PC-3 (cell line): ENCODE data around the gene NPR1. TPM values are rescaled to one million over a fixed set of nuclear protein-coding genes. Genes with fewer than 3 reads are reported as not detected.

Experiments
- ATAC-seq: fragments of 200-7000 bp; cut with Tn5 transposase; 2 replicates; pipeline ENCODE4 v1.9.1; 2020; ENCODE audit warnings: mild to moderate bottlenecking, moderate library complexity
- Bru-seq: library from RNA; stranded (reverse); fragments of 400-500 nt; gene quantifications from one replicate; lab custom pipeline; 2021; lab: Mats Ljungman, UMichigan
- BruChase-seq, 2 experiments: library from RNA; stranded (reverse); fragments of 400-500 nt; gene quantifications; one replicate each; lab custom pipeline; 2021; lab: Mats Ljungman, UMichigan
- BruUV-seq: library from RNA; stranded (reverse); fragments of 400-500 nt; replicated peaks from 2 replicates; lab custom pipeline; 2021; lab: Mats Ljungman, UMichigan
- CTCF ChIA-PET: fragments of 300-600 bp; sonication (Branson Sonifier 250); formaldehyde crosslinking; loops from one replicate; lab custom pipeline; 2022; ENCODE audit warnings: antibody characterized with exemption; lab: Charles Lee
- POLR2A ChIA-PET: fragments of 300-600 bp; sonication (Branson Sonifier 250); formaldehyde crosslinking; loops from one replicate; lab custom pipeline; 2022; ENCODE audit warnings: antibody characterized with exemption; ENCODE audit not compliant: unreplicated experiment; lab: Charles Lee
- DNase-seq: peaks from one replicate; pipeline ENCODE4 v3.0.0-alpha.2; 2015
- H2AFZ ChIP-seq: fragments of 300-600 bp; sonication (generic); 2 replicates; pipeline ENCODE4 v1.6.0; 2016; ENCODE audit warnings: antibody characterized with exemption, low read length
- H3F3A ChIP-seq: fragments of 300-600 bp; sonication (generic); one replicate; pipeline ENCODE4 v1.6.0; 2017; ENCODE audit warnings: antibody characterized with exemption, low read length, control low read depth, mild to moderate bottlenecking; ENCODE audit not compliant: unreplicated experiment
- H3K27ac ChIP-seq: fragments of 300-600 bp; sonication (generic); 2 replicates; pipeline ENCODE4 v1.5.1; 2016; ENCODE audit warnings: mild to moderate bottlenecking, low read length
- H3K27me3 ChIP-seq: fragments of 300-600 bp; sonication (generic); 2 replicates; pipeline ENCODE4 v1.6.1; 2016; ENCODE audit warnings: low read length, mixed read lengths
- H3K36me3 ChIP-seq: fragments of 300-600 bp; sonication (generic); 2 replicates; pipeline ENCODE4 v1.6.1; 2016; ENCODE audit warnings: low read depth, mixed run types, low read length, mixed read lengths
- H3K4me1 ChIP-seq: fragments of 300-600 bp; sonication (generic); 2 replicates; pipeline ENCODE4 v1.5.1; 2016; ENCODE audit warnings: low read length; ENCODE audit not compliant: insufficient read depth
- H3K4me2 ChIP-seq: fragments of 300-600 bp; sonication (generic); 2 replicates; pipeline ENCODE4 v1.6.0; 2016; ENCODE audit warnings: low read length
- H3K4me3 ChIP-seq: fragments of 300-600 bp; sonication (generic); 2 replicates; pipeline ENCODE4 v1.5.1; 2016; ENCODE audit warnings: mild to moderate bottlenecking, low read length, mixed read lengths
- H3K79me2 ChIP-seq: fragments of 300-600 bp; sonication (generic); 2 replicates; pipeline ENCODE4 v1.6.1; 2017; ENCODE audit warnings: low read length, mixed read lengths
- H3K9ac ChIP-seq: fragments of 300-600 bp; sonication (generic); 2 replicates; pipeline ENCODE4 v1.6.0; 2016; ENCODE audit warnings: mild to moderate bottlenecking, low read length
- H3K9me2 ChIP-seq: fragments of 300-600 bp; sonication (generic); replicated peaks from 2 replicates; pipeline ENCODE4 v1.6.1; 2016; ENCODE audit warnings: mixed run types, low read length, mixed read lengths
- H3K9me3 ChIP-seq: fragments of 300-600 bp; sonication (generic); 2 replicates; pipeline ENCODE4 v1.6.1; 2016; ENCODE audit warnings: low read length, mixed read lengths
- H4K20me1 ChIP-seq: fragments of 300-600 bp; sonication (generic); 2 replicates; pipeline ENCODE4 v1.6.1; 2016; ENCODE audit warnings: low read length, mixed read lengths
- CTCF ChIP-seq: fragments of 300-600 bp; sonication (generic); conservative IDR thresholded peaks from 2 replicates; pipeline ENCODE4 v1.5.1; 2017; ENCODE audit warnings: antibody characterized with exemption, low read depth, mild to moderate bottlenecking, low read length
- EZH2 ChIP-seq: fragments of 300-600 bp; sonication (generic); IDR thresholded peaks from one replicate; pipeline ENCODE4 v1.6.1; 2017; ENCODE audit warnings: antibody characterized with exemption, mild to moderate bottlenecking, low read length; ENCODE audit not compliant: unreplicated experiment
- EZH2phosphoT487 ChIP-seq: fragments of 300-600 bp; sonication (generic); IDR thresholded peaks from 2 replicates; pipeline ENCODE4 v1.6.1; 2018; ENCODE audit warnings: mild to moderate bottlenecking, antibody characterized with exemption, low read length, borderline replicate concordance
- intact Hi-C: fragments of 100-400 bp; cut with micrococcal nuclease; formaldehyde crosslinking; loops from 2 replicates; pipeline ENCODE4 v1.9.0; 2023
- long read RNA-seq: library from polyadenylated mRNA; unstranded; transcript quantifications from one replicate; pipeline ENCODE4 v2.0.0, GENCODE V29; 2021; ENCODE audit not compliant: unreplicated experiment
- total RNA-seq: library from RNA; depleted of rRNA; stranded (reverse); fragments of >200 nt; gene quantifications from 2 replicates; pipeline ENCODE4 v1.2.3, GENCODE V29; 2014; rRNA removed

NPR1 gene
- total RNA-seq (0.46 and 0.84 TPM in 2 replicates), Bru-seq, nascent RNA (percentile 24 among the genes with signal in this experiment), BruChase-seq, experiment 1, labeled RNA remaining after a 6-hour chase (percentile 17 among the genes with signal in this experiment), BruChase-seq, experiment 2, labeled RNA remaining after a 2-hour chase (percentile 11 among the genes with signal in this experiment)
- long read RNA-seq, full-length matches to known transcripts, result 1 of 3 reads
- long read RNA-seq, partial matches to known transcripts, result 0 of 3 reads
- long read RNA-seq, other reads (novel, unspliced or antisense), result 2 of 3 reads

- Histone ChIP-seq H2AFZ (peak within 1 kb of the TSS; percentile 87), H3K4me3 (peak within 1 kb of the TSS; percentile 67), H3K4me1 (peaks cover 12% of the 10 kb centered on the region), H3K4me2 (peak within 1 kb of the TSS; percentile 95), H3K27ac (no peak within 1 kb of the TSS), H3K9me3 (no peaks in the 10 kb centered on the region), H3K9ac (no peak within 1 kb of the TSS), H4K20me1 (no peaks in the 10 kb centered on the region), H3K79me2 (no peaks in the 10 kb centered on the region), H3F3A (no peaks in the 10 kb centered on the region), H3K9me2 (no peaks in the 10 kb centered on the region), H3K27me3 (peaks cover 16% of the 10 kb centered on the region), H3K36me3 (no peaks in the 10 kb centered on the region)
- TF ChIP-seq EZH2 (peak; percentile 59), EZH2phosphoT487 (no peak; the same call in 1 of the 2 replicates)
- DNase-seq (no peak), ATAC-seq (peak; percentile 62)
- ChIA-PET POLR2A (interaction anchor here (0.6 kb wide), 1 partner anchor 649 kb away, joined by 10 read pairs; no protein-coding TSS in a partner anchor), CTCF (interaction anchor here (0.9 kb wide), 1 partner anchor 30 kb away, joined by 6 read pairs; no protein-coding TSS in a partner anchor)
- no TSS peak for BruUV-seq
- intact Hi-C loops, result loop anchor here (2.0 to 10.0 kb wide), 2 partner anchors 56 to 324 kb away; partner anchors contain the start of gene S100A9
Observed at GRCh38 chr1:153678519-153679336, at the start of gene NPR1. TSS of gene NPR1 (plus strand) at chr1:153678688. CDS start at chr1:153679109, 421 bp downstream.

GRCh38 chr1:153629343-153629665 is 49.2 kb upstream of the NPR1 start:
- H3F3A ChIP-seq, result no peaks in the 10 kb centered on the region
- no peak overlapping the region for H3K4me2 ChIP-seq
- no peak overlapping the region for H3K27ac ChIP-seq
- ChIA-PET CTCF (interaction anchor here (1.0 kb wide), 1 partner anchor 12 kb away, joined by 3 read pairs; no protein-coding TSS in a partner anchor), POLR2A (no interaction called here)
- peaks cover 11% of the 10 kb centered on the region; the same call in 1 of the 2 replicates for H3K36me3 ChIP-seq
- no peak overlapping the region for H2AFZ ChIP-seq
- no peaks in the 10 kb centered on the region for H3K9me3 ChIP-seq
- ATAC-seq (no peak), DNase-seq (no peak)
- H3K79me2 ChIP-seq, result peaks cover 37% of the 10 kb centered on the region
- H4K20me1 ChIP-seq, result no peaks in the 10 kb centered on the region
- TF ChIP-seq CTCF (no peak), EZH2 (no peak)
- intact Hi-C loops, result no loop called here
- BruUV-seq, result no TSS peak
- no peak overlapping the region for H3K4me3 ChIP-seq
- H3K9me2 ChIP-seq, result no peaks in the 10 kb centered on the region
- no peak overlapping the region for H3K9ac ChIP-seq
- peaks cover 38% of the 10 kb centered on the region for H3K4me1 ChIP-seq
- no peaks in the 10 kb centered on the region for H3K27me3 ChIP-seq

- Histone ChIP-seq H3K4me1 (peaks cover 33% of the 10 kb centered on the region), H3K4me3 (no peak overlapping the region), H3K27ac (no peak overlapping the region), H3F3A (no peaks in the 10 kb centered on the region), H3K36me3 (peaks cover 7% of the 10 kb centered on the region; the same call in 1 of the 2 replicates), H3K9me2 (no peaks in the 10 kb centered on the region), H3K27me3 (no peaks in the 10 kb centered on the region), H3K4me2 (no peak overlapping the region), H2AFZ (no peak overlapping the region), H3K9ac (no peak overlapping the region), H3K79me2 (peaks cover 37% of the 10 kb centered on the region), H4K20me1 (no peaks in the 10 kb centered on the region), H3K9me3 (no peaks in the 10 kb centered on the region)
- intact Hi-C loops, result no loop called here
- no TSS peak for BruUV-seq
- CTCF ChIA-PET, result no interaction called here
- no peak for ATAC-seq
- DNase-seq, result no peak
- TF ChIP-seq EZH2, result no peak
- TF ChIP-seq EZH2phosphoT487, result no peak
- TF ChIP-seq CTCF, result no peak
- POLR2A ChIA-PET, result no interaction called here
Observed at GRCh38 chr1:153629971-153630370, 48.5 kb upstream of the NPR1 start.
